Ovary (tissue), 9 donors: ENCODE results near the gene SETD4. TPM values are rescaled to one million over a fixed set of nuclear protein-coding genes. Genes with fewer than 3 reads are reported as not detected.
"Not testable (repeated sequence)": the region's sequence is repeated elsewhere in the genome, so short reads cannot be mapped to it uniquely, and the experiment has no call there.

ENCODE experiments used
- DNase-seq, 5 donors: peaks; one replicate each; pipeline ENCODE4 v3.0.0-alpha.2; 2019 to 2020
- H3K27ac ChIP-seq, 2 donors: fragments of 200-600 bp; one replicate each; pipeline versions ENCODE4 v1.5.1 to v1.8.0; 2019 to 2022
- H3K27me3 ChIP-seq: fragments of 200-600 bp; one replicate; pipeline ENCODE4 v1.8.0; 2022
- H3K36me3 ChIP-seq: fragments of 200-600 bp; sonication (generic); one replicate; pipeline ENCODE4 v1.5.1; 2019
- H3K4me1 ChIP-seq: one replicate; pipeline ENCODE4 v1.8.1; 2013; ENCODE audit warnings: mild to moderate bottlenecking, moderate library complexity; ENCODE audit not compliant: insufficient read depth
- H3K4me3 ChIP-seq: fragments of 200-600 bp; sonication (generic); one replicate; pipeline ENCODE4 v1.5.1; 2017
- H3K9me3 ChIP-seq, 2 donors: fragments of 200-600 bp in 1 of 2; sonication (generic) in 1 of 2; one replicate each; pipeline versions ENCODE4 v1.5.1 to v1.8.1; 2013 to 2019; ENCODE audit warnings: mild to moderate bottlenecking in 1 of 2, moderate library complexity in 1 of 2
- EP300 ChIP-seq: sonication (generic); formaldehyde crosslinking; IDR thresholded peaks from one replicate; pipeline ENCODE4 v1.6.1; 2017; ENCODE audit warnings: antibody characterized with exemption
- POLR2A ChIP-seq: fragments of 450-650 bp; IDR thresholded peaks from one replicate; pipeline ENCODE4 v1.6.1; 2017; ENCODE audit warnings: antibody characterized with exemption, mild to moderate bottlenecking, moderate library complexity
- WGBS, 3 donors: extraction: QIAGEN DNeasy Blood & Tissue Kit in 1 of 3; methylation state at CpG; one replicate each; pipeline versions ENCODE4 v1.1.5 to v1.1.7; 2013 to 2017; 5-methylcytosine and 5-hydroxymethylcytosine counted together
- intact Hi-C, 4 donors: fragments of 100-400 bp; cut with DNase I; formaldehyde crosslinking; loops; one replicate each; pipeline versions ENCODE4 v1.11.0 to v1.15.1; 2022 to 2023
- polyA plus RNA-seq, 2 donors: library from polyadenylated mRNA; stranded (reverse); fragments of 200-250 nt in 1 of 2; fragments of 350-450 nt in 1 of 2; fragmentation: Illumina TruSeq in 1 of 2; extraction: RNeasy Lipid Tissue Mini Kit (QIAGEN cat#74804) in 1 of 2; gene quantifications; one replicate each; pipeline ENCODE4 v1.2.3, GENCODE V29; 2013 to 2014
- total RNA-seq, 7 donors: library from RNA; depleted of rRNA in 2 of 7; stranded (reverse); fragments of >200 nt in 2 of 7; fragmentation: NEBNext Ultra II Directional in 3 of 7; extraction: Animal tissue kit (Norgen Biotek cat#: 25700) in 3 of 7; gene quantifications; one replicate each; pipeline versions ENCODE4 v1.1.0 to v1.2.4, GENCODE V29; 2016 to 2023
- TF ChIP-seq, protein P1 (sequence below), 3 donors: fragments of 450-650 bp in 2 of 3; fragments of 200-600 bp in 1 of 3; IDR thresholded peaks; one replicate each; pipeline versions ENCODE4 v1.5.1 to v1.8.0; 2016 to 2022; ENCODE audit warnings: antibody characterized with exemption in 3 of 3, mild to moderate bottlenecking in 1 of 3
- donor health status: DM: no; HTN: no; CAD: no; lungs with moderate emphysema.
- donor health status: DM: no; HTN: no; CAD: no.
- donor health status: Bipolar disorder and iron deficiency.
- donor health status: DM: yes; HTN: yes; CAD: no.
- donor health status: DM: no; HTN: no; CAD: no.
- donor health status: DM: yes; HTN: yes; CAD: no.

SETD4 gene
- total and polyA plus RNA-seq, 9 donors, result 11.6 to 22.9 (median 15.6) TPM

DNA sequence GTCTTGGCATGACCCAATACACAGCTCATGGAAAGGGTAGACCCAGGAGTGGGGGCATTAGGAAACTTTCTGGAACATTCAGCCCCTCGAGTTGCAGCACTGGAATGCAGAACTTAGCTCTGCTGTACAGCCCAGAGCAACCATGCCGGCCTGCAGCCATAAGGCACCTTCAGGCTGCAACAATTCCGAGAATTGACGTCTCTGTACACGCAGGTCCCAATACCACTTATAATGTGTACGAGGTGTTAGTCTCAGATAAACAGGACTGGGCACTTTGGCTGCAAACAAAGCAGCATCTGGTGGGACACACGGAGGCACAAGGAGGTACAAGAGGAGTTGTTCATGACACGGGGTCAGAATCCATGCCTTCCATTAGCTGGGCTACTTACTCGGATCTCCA is 17.4 kb upstream of the SETD4 start:
- peaks cover under 1% of the 10 kb centered on the region for H3K4me1 ChIP-seq
- 78 to 89% (median 79%) methylated on average over 9 of the region's 9 CpGs for WGBS, 3 donors
- no peak overlapping the region for H3K4me3 ChIP-seq
- DNase-seq, result no peak
- H3K36me3 ChIP-seq, result no peaks in the 10 kb centered on the region
- no peaks in the 10 kb centered on the region for H3K27me3 ChIP-seq
- no peaks in the 10 kb centered on the region for H3K9me3 ChIP-seq
- H3K27ac ChIP-seq, result no peak overlapping the region
- intact Hi-C loops, result no loop called here
- no peak for TF ChIP-seq POLR2A
- TF ChIP-seq, protein P1, sequence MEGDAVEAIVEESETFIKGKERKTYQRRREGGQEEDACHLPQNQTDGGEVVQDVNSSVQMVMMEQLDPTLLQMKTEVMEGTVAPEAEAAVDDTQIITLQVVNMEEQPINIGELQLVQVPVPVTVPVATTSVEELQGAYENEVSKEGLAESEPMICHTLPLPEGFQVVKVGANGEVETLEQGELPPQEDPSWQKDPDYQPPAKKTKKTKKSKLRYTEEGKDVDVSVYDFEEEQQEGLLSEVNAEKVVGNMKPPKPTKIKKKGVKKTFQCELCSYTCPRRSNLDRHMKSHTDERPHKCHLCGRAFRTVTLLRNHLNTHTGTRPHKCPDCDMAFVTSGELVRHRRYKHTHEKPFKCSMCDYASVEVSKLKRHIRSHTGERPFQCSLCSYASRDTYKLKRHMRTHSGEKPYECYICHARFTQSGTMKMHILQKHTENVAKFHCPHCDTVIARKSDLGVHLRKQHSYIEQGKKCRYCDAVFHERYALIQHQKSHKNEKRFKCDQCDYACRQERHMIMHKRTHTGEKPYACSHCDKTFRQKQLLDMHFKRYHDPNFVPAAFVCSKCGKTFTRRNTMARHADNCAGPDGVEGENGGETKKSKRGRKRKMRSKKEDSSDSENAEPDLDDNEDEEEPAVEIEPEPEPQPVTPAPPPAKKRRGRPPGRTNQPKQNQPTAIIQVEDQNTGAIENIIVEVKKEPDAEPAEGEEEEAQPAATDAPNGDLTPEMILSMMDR (IDR thresholded peaks at IDR 0.05), result no peak
- TF ChIP-seq EP300, result no peak

DNA sequence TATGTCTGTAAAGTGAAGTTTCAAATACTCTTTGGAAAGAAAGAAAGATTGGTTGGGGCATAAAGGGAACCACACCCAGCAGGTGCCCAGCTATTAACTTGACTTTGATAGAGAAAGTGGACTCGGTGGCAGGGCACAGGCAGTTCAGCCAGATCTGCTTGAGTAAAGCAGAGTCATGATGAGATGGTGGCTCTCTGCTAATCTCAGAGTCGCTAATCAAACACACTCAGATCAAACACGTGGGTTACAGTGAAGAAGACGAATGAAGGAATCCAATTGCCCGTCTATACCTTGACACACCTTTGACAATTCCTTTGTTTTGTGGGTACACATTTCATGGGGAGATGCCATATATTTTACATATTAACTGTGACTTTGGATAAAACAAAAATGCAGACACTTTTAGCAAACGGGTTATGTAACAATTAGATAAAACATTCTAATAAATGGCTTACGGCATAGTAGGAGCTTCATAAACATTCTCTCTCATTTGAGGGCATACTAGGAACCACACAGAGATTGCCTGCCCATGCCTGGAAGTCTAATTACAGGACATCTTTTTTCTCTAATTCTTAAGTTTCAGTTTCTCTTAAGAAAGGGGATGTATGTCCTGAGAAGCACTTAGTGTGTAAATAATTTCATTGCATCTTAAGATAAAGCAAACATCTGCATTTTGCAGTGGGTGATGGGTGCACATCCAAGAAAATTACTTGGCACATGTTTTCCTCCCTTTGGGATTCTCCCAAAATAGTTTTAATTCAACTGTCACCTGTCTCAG is 16.7 kb upstream of the SETD4 start:
- intact Hi-C loops, result no loop called here
- H3K4me3 ChIP-seq, result no peak overlapping the region
- no peaks in the 10 kb centered on the region for H3K36me3 ChIP-seq
- no peak for DNase-seq
- WGBS, 3 donors, result 73 to 78% (median 74%) methylated on average over 7 of the region's 7 CpGs
- no peak for TF ChIP-seq POLR2A
- no peaks in the 10 kb centered on the region for H3K27me3 ChIP-seq
- H3K27ac ChIP-seq, result no peak overlapping the region
- H3K4me1 ChIP-seq, result peaks cover 4% of the 10 kb centered on the region
- H3K9me3 ChIP-seq, result no peaks in the 10 kb centered on the region

DNA sequence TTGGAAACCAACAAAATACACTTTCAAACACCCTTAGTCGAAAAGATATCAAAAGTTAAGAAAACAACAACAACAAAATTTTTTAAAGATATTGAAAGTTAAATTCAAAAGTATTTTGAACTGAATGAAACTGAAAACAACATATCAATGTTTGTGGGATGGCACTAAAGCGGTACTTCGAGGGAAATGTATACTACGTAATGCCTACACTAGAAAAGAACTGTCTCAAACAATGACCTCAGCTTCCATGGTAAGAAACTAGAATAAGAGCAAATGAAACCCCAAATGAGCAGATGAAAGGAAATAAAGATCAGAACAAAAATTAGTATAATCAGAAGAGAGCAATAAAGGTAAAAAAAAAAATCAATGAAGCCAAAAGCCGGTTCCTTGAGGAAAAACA is 15.6 kb upstream of the SETD4 start:
- intact Hi-C loops, result no loop called here
- no peak for TF ChIP-seq EP300
- TF ChIP-seq, protein P1 (IDR thresholded peaks at IDR 0.05), result no peak
- no peak for TF ChIP-seq POLR2A
- H3K27me3 ChIP-seq, result no peaks in the 10 kb centered on the region

DNA sequence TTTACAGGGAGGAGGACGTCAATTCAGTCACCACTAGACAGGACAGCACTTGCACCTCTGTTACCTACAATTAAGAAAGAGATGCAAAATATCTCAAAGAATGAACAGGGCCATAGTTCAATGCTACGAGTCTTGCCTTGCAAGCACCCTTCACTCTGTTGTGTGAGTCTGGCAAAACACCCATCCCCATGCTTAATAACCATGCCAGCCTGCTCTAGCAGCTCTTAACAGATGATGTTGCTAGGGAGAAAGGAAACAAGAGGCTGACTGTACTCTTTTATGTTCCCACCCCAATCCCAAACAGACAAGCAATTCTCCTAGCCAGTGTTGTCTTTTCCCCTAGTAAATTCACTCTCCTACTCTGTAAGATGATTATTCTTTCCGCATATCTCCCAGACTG is 14.8 kb upstream of the SETD4 start:
- WGBS, 3 donors, result 56 to 75% (median 56%) methylated on average over 3 of the region's 3 CpGs
- intact Hi-C loops, result no loop called here
- DNase-seq, result no peak
- Histone ChIP-seq H3K4me3 (no peak overlapping the region), H3K27me3 (no peaks in the 10 kb centered on the region), H3K9me3 (no peaks in the 10 kb centered on the region), H3K4me1 (peaks cover 12% of the 10 kb centered on the region), H3K36me3 (no peaks in the 10 kb centered on the region), H3K27ac (no peak overlapping the region)
- TF ChIP-seq EP300, result no peak
- TF ChIP-seq, protein P1 (IDR thresholded peaks at IDR 0.05), result no peak
- TF ChIP-seq POLR2A, result no peak

More for the DNA sequence above, 15.6 kb upstream of the SETD4 start:
- Histone ChIP-seq H3K4me3 (no peak overlapping the region), H3K9me3 (no peaks in the 10 kb centered on the region), H3K27ac (no peak overlapping the region), H3K36me3 (no peaks in the 10 kb centered on the region), H3K4me1 (peaks cover 11% of the 10 kb centered on the region)
- WGBS, 3 donors, result 75 to 76% (median 76%) methylated on average over 5 of the region's 5 CpGs
- DNase-seq, result no peak

DNA sequence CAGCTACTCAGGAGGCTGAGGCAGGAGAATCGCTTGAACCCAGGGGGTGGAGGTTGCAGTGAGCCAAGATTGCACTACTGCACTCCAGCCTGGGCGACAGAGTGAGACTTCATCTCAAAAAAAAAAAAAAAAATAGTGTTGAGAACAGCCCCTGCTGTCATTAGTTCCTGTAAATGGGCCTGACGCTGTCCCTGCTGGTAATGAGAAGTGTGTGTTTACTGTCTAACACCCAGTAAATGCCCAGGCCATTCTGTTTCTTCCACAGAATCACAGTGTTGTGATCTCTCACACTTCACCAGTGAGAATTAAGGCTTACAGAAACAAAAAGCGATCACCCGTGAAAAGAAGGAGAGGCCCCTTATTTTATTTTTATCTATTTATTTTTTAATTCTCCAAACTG is 13.6 kb upstream of the SETD4 start:
- H3K27ac ChIP-seq, H3K9me3 ChIP-seq, H3K27me3 ChIP-seq, intact Hi-C loops, DNase-seq, H3K36me3 ChIP-seq, H3K4me3 ChIP-seq: not testable (repeated sequence)
- WGBS, 3 donors, result 89% methylated on average over 5 of the region's 5 CpGs
- H3K4me1 ChIP-seq, result peaks cover 14% of the 10 kb centered on the region
